Calu3 (cell line): Measurements from ENCODE around the gene TAGLN3. TPM values are rescaled to one million over a fixed set of nuclear protein-coding genes. Genes with fewer than 3 reads are reported as not detected.

Experiments used
- BruUV-seq: library from RNA; stranded (reverse); fragments of 400-500 nt; replicated peaks from 2 replicates; lab custom pipeline; 2021; lab: Mats Ljungman, UMichigan
- CTCF ChIA-PET: fragments of 300-600 bp; sonication (Branson Sonifier 250); formaldehyde crosslinking; loops from one replicate; lab custom pipeline; 2022; ENCODE audit warnings: antibody characterized with exemption; lab: Charles Lee
- DNase-seq: peaks from one replicate; pipeline ENCODE4 v3.0.0; 2022
- H3K27ac Mint-ChIP-seq: one replicate; pipeline ENCODE4 v1.8.0; 2022; ENCODE audit warnings: mixed read lengths; ENCODE audit not compliant: unreplicated experiment
- H3K27me3 Mint-ChIP-seq: one replicate; pipeline ENCODE4 v1.8.0; 2022; ENCODE audit warnings: mixed read lengths; ENCODE audit not compliant: unreplicated experiment
- H3K36me3 Mint-ChIP-seq: one replicate; pipeline ENCODE4 v1.8.0; 2022; ENCODE audit warnings: mild to moderate bottlenecking, moderate library complexity, mixed read lengths; ENCODE audit not compliant: insufficient read depth, unreplicated experiment
- H3K4me1 Mint-ChIP-seq: one replicate; pipeline ENCODE4 v1.8.0; 2022; ENCODE audit warnings: mild to moderate bottlenecking, low read depth, mixed read lengths; ENCODE audit not compliant: unreplicated experiment
- H3K4me3 Mint-ChIP-seq: one replicate; pipeline ENCODE4 v1.8.0; 2022; ENCODE audit warnings: mild to moderate bottlenecking, low read depth, moderate library complexity, mixed read lengths; ENCODE audit not compliant: unreplicated experiment
- H3K9me3 Mint-ChIP-seq: one replicate; pipeline ENCODE4 v1.8.0; 2022; ENCODE audit warnings: low read depth, mixed read lengths; ENCODE audit not compliant: unreplicated experiment
- CTCF ChIP-seq: fragments of 200-600 bp; IDR thresholded peaks from one replicate; pipeline ENCODE4 v1.8.0; 2022; ENCODE audit warnings: antibody characterized with exemption; ENCODE audit not compliant: unreplicated experiment
- intact Hi-C: fragments of 100-400 bp; cut with micrococcal nuclease; formaldehyde crosslinking; loops from one replicate; pipeline ENCODE4 v1.10.0; 2022; ENCODE audit not compliant: unreplicated experiment
- total RNA-seq: library from RNA; stranded (reverse); gene quantifications from 2 replicates; pipeline ENCODE4 v1.2.3, GENCODE V29; 2022

The TAGLN3 gene
- total RNA-seq, 1 experiment from 2014 or later: not detected

GRCh38 chr3:112001526-112001925 is 2.8 kb downstream of the TAGLN3 start:
- intact Hi-C loops: no loop called here
- H3K9me3 Mint-ChIP-seq: no peaks in the 10 kb centered on the region
- H3K4me3 Mint-ChIP-seq: no peak overlapping the region
- CTCF ChIA-PET: no interaction called here
- H3K4me1 Mint-ChIP-seq: peaks cover 14% of the 10 kb centered on the region
- DNase-seq: no peak
- no peak overlapping the region for H3K27ac Mint-ChIP-seq
- no peaks in the 10 kb centered on the region for H3K27me3 Mint-ChIP-seq
- no peak for TF ChIP-seq CTCF
- BruUV-seq: no TSS peak
- H3K36me3 Mint-ChIP-seq: peaks cover 7% of the 10 kb centered on the region

- CTCF ChIA-PET: no interaction called here
- BruUV-seq: no TSS peak
- intact Hi-C loops: no loop called here
- no peak for TF ChIP-seq CTCF
- no peak for DNase-seq
- peaks cover 7% of the 10 kb centered on the region for H3K36me3 Mint-ChIP-seq
- no peaks in the 10 kb centered on the region for H3K9me3 Mint-ChIP-seq
- H3K27ac Mint-ChIP-seq: no peak overlapping the region
- H3K4me1 Mint-ChIP-seq: peaks cover 14% of the 10 kb centered on the region
- H3K27me3 Mint-ChIP-seq: no peaks in the 10 kb centered on the region
- no peak overlapping the region for H3K4me3 Mint-ChIP-seq
Observed at GRCh38 chr3:112002096-112002971, 3.6 kb downstream of the TAGLN3 start.

- Mint-ChIP-seq H3K27ac (no peak overlapping the region), H3K4me3 (no peak overlapping the region), H3K36me3 (peaks cover 7% of the 10 kb centered on the region), H3K4me1 (peaks cover 14% of the 10 kb centered on the region), H3K27me3 (no peaks in the 10 kb centered on the region), H3K9me3 (no peaks in the 10 kb centered on the region)
- no TSS peak for BruUV-seq
- TF ChIP-seq CTCF: no peak
- CTCF ChIA-PET: interaction anchor here (0.9 to 1.9 kb wide), 2 partner anchors 9 to 14 kb away, joined by 3 to 7 read pairs; no protein-coding TSS in a partner anchor
- DNase-seq: no peak
- intact Hi-C loops: no loop called here
Observed at GRCh38 chr3:112003321-112004080, 4.8 kb downstream of the TAGLN3 start.

GRCh38 chr3:112004187-112004586 is 5.5 kb downstream of the TAGLN3 start:
- Mint-ChIP-seq H3K36me3 (peaks cover 2% of the 10 kb centered on the region), H3K27me3 (no peaks in the 10 kb centered on the region), H3K4me1 (peaks cover 14% of the 10 kb centered on the region), H3K4me3 (no peak overlapping the region), H3K27ac (no peak overlapping the region), H3K9me3 (no peaks in the 10 kb centered on the region)
- intact Hi-C loops: no loop called here
- no peak for TF ChIP-seq CTCF
- no TSS peak for BruUV-seq
- DNase-seq: no peak
- CTCF ChIA-PET: interaction anchor here (0.6 to 1.9 kb wide), 3 partner anchors 8 to 39 kb away, joined by 3 to 7 read pairs (median 3); no protein-coding TSS in a partner anchor
